Adrenal gland (tissue), 5 donors: Measurements from ENCODE around the gene CACNA1E.

ENCODE experiments used
- CTCF ChIP-seq, 6 experiments: fragments of 450-650 bp in 4 of 6; fragments of 200-600 bp in 2 of 6; sonication (generic) in 1 of 6; IDR thresholded peaks; 1 replicate in 5 of 6; 2 replicates in 1 of 6; pipeline versions ENCODE4 v1.5.1 to v1.8.0; 2016 to 2021; ENCODE audit warnings: antibody characterized with exemption in 6 of 6, mild to moderate bottlenecking in 2 of 6, moderate library complexity in 1 of 6
- POLR2A ChIP-seq, 2 donors: fragments of 450-650 bp; IDR thresholded peaks; one replicate each; pipeline ENCODE4 v1.6.1; 2017; ENCODE audit warnings: antibody characterized with exemption in 2 of 2, mild to moderate bottlenecking in 2 of 2, moderate library complexity in 1 of 2
- donor health status: DM: no; HTN: no; CAD: no.

GRCh38 chr1:181518152-181518551 is 34.8 kb downstream of the CACNA1E start:
- TF ChIP-seq POLR2A (IDR thresholded peaks at IDR 0.05) (no peak), CTCF (IDR thresholded peaks at IDR 0.05) (no peak)
